Parathyroid adenoma (tissue), 2 donors: Measurements from ENCODE around the gene RPL7A.

ENCODE experiments used
- H2AFZ ChIP-seq: fragments of 300-600 bp; sonication (generic); one replicate; pipeline ENCODE4 v1.7.0; 2017; ENCODE audit warnings: antibody characterized with exemption, mild to moderate bottlenecking
- H3K27ac ChIP-seq: fragments of 300-600 bp; sonication (generic); one replicate; pipeline ENCODE4 v1.7.0; 2017
- H3K27me3 ChIP-seq: fragments of 300-600 bp; sonication (generic); one replicate; pipeline ENCODE4 v1.7.0; 2017; ENCODE audit warnings: low read length; ENCODE audit not compliant: control insufficient read depth, insufficient read depth
- H3K36me3 ChIP-seq: fragments of 300-600 bp; sonication (generic); one replicate; pipeline ENCODE4 v1.7.0; 2017; ENCODE audit warnings: low read length; ENCODE audit not compliant: control insufficient read depth, insufficient read depth
- H3K4me1 ChIP-seq: fragments of 300-600 bp; sonication (generic); one replicate; pipeline ENCODE4 v1.7.0; 2017; ENCODE audit warnings: control low read depth
- H3K4me2 ChIP-seq: fragments of 300-600 bp; sonication (generic); one replicate; pipeline ENCODE4 v1.7.0; 2017; ENCODE audit warnings: low read length
- H3K4me3 ChIP-seq: fragments of 300-600 bp; sonication (generic); one replicate; pipeline ENCODE4 v1.7.0; 2017; ENCODE audit warnings: low read depth, low read length
- H3K79me2 ChIP-seq: fragments of 300-600 bp; sonication (generic); one replicate; pipeline ENCODE4 v1.7.0; 2017; ENCODE audit warnings: control low read depth
- H3K9ac ChIP-seq: fragments of 300-600 bp; sonication (generic); one replicate; pipeline ENCODE4 v1.7.0; 2017; ENCODE audit warnings: mild to moderate bottlenecking
- H3K9me3 ChIP-seq: fragments of 300-600 bp; sonication (generic); one replicate; pipeline ENCODE4 v1.7.0; 2017; ENCODE audit warnings: low read length; ENCODE audit not compliant: control insufficient read depth
- CTCF ChIP-seq: fragments of 300-600 bp; sonication (generic); IDR thresholded peaks from one replicate; pipeline ENCODE4 v1.7.0; 2017; ENCODE audit warnings: antibody characterized with exemption, mild to moderate bottlenecking
- donor health status: primary hyperparathyroidism.

The RPL7A gene

GRCh38 chr9:133353548-133353947 is 5.5 kb downstream of the RPL7A start:
- Histone ChIP-seq H3K9ac (no peak overlapping the region), H3K4me2 (no peak overlapping the region), H3K36me3 (no peaks in the 10 kb centered on the region), H3K9me3 (no peaks in the 10 kb centered on the region), H3K27ac (no peak overlapping the region), H3K79me2 (no peaks in the 10 kb centered on the region), H3K27me3 (no peaks in the 10 kb centered on the region), H2AFZ (no peak overlapping the region), H3K4me1 (peaks cover 6% of the 10 kb centered on the region), H3K4me3 (no peak overlapping the region)
- no peak for TF ChIP-seq CTCF

DNA sequence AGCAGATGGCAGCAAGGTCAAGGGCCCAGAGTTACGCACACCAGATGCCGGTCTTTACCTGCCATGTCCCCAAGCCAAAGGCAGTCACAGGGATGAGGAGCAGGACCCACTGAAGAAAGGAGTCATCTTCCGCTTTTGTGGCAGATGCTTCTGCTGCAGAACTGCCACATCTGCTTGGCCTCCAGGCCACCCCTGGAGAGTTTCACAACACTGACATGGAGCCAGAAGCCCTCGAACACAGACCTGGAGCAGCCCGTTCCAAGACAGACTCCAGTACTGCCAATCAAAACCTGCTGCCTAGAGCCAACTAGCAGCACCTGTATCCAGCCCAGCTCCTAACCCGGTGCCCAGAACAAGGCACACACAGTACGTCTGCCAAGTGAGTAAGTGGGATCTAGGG is 6.7 kb downstream of the RPL7A start:
- no peaks in the 10 kb centered on the region for H3K36me3 ChIP-seq
- TF ChIP-seq CTCF, result no peak
- no peak overlapping the region for H3K4me3 ChIP-seq
- no peak overlapping the region for H3K4me2 ChIP-seq
- H3K4me1 ChIP-seq, result peaks cover 3% of the 10 kb centered on the region
- no peak overlapping the region for H3K9ac ChIP-seq
- no peak overlapping the region for H2AFZ ChIP-seq
- H3K79me2 ChIP-seq, result no peaks in the 10 kb centered on the region
- H3K27ac ChIP-seq, result no peak overlapping the region
- no peaks in the 10 kb centered on the region for H3K9me3 ChIP-seq
- H3K27me3 ChIP-seq, result no peaks in the 10 kb centered on the region

- H3K9ac ChIP-seq, result no peak overlapping the region
- H3K4me3 ChIP-seq, result peak overlapping the region; percentile 74
- no peak overlapping the region for H3K27ac ChIP-seq
- peak overlapping the region; percentile 88 for H3K4me2 ChIP-seq
- no peaks in the 10 kb centered on the region for H3K27me3 ChIP-seq
- no peak for TF ChIP-seq CTCF
- H3K79me2 ChIP-seq, result no peaks in the 10 kb centered on the region
- H3K9me3 ChIP-seq, result no peaks in the 10 kb centered on the region
- no peak overlapping the region for H2AFZ ChIP-seq
- peaks cover 3% of the 10 kb centered on the region for H3K4me1 ChIP-seq
- no peaks in the 10 kb centered on the region for H3K36me3 ChIP-seq
Observed at GRCh38 chr9:133355881-133356357, 7.9 kb downstream of the RPL7A start.

- Histone ChIP-seq H3K36me3 (no peaks in the 10 kb centered on the region), H3K4me2 (peak within 1 kb of the TSS; percentile 88), H3K27me3 (no peaks in the 10 kb centered on the region), H3K79me2 (no peaks in the 10 kb centered on the region), H2AFZ (peak within 1 kb of the TSS; percentile 79), H3K9ac (no peak within 1 kb of the TSS), H3K27ac (peak within 1 kb of the TSS; percentile 44), H3K4me1 (peaks cover 3% of the 10 kb centered on the region), H3K9me3 (no peaks in the 10 kb centered on the region), H3K4me3 (peak within 1 kb of the TSS; percentile 74)
- peak; percentile 5 for TF ChIP-seq CTCF
Observed at GRCh38 chr9:133356391-133357091, 8.5 kb downstream of the RPL7A start, which contains the start of the genes SURF1 and SURF2. SURF1 (minus strand) TSS chr9:133356487; CDS start chr9:133356453, 34 bp downstream. SURF2 (plus strand) TSS chr9:133356550; CDS start chr9:133356593, 43 bp downstream.

GRCh38 chr9:133357656-133358055 is 9.6 kb downstream of the RPL7A start:
- TF ChIP-seq CTCF, result no peak
- H3K27ac ChIP-seq, result no peak overlapping the region
- H3K4me2 ChIP-seq, result no peak overlapping the region
- no peaks in the 10 kb centered on the region for H3K79me2 ChIP-seq
- no peaks in the 10 kb centered on the region for H3K36me3 ChIP-seq
- no peaks in the 10 kb centered on the region for H3K9me3 ChIP-seq
- no peaks in the 10 kb centered on the region for H3K27me3 ChIP-seq
- peaks cover 3% of the 10 kb centered on the region for H3K4me1 ChIP-seq
- H3K4me3 ChIP-seq, result no peak overlapping the region
- H3K9ac ChIP-seq, result no peak overlapping the region
- H2AFZ ChIP-seq, result no peak overlapping the region
